Uterus (tissue), 2 donors: ENCODE data around the gene DYNLRB2.

Source experiments
- CTCF ChIP-seq, 4 experiments: fragments of 200-600 bp in 2 of 4; fragments of 450-650 bp in 2 of 4; sonication (generic) in 2 of 4; IDR thresholded peaks; one replicate each; pipeline ENCODE4 v1.5.1; 2016 to 2019; ENCODE audit warnings: antibody characterized with exemption in 4 of 4, mild to moderate bottlenecking in 2 of 4, moderate library complexity in 1 of 4
- POLR2A ChIP-seq, 2 donors: fragments of 450-650 bp; IDR thresholded peaks; one replicate each; pipeline ENCODE4 v1.6.1; 2016; ENCODE audit warnings: antibody characterized with exemption in 2 of 2, mild to moderate bottlenecking in 1 of 2, moderate library complexity in 1 of 2

GRCh38 chr16:80586476-80586875, 45.7 kb downstream of the DYNLRB2 start:
- TF ChIP-seq CTCF (IDR thresholded peaks at IDR 0.05), result no peak
- no peak for TF ChIP-seq POLR2A (IDR thresholded peaks at IDR 0.05)
